OCI-LY1 (cell line): ENCODE measurements around the gene LAMC3.

Experiments
- CTCF ChIP-seq: fragments of 200-600 bp; sonication (generic), shearing (Covaris generic); IDR thresholded peaks from 2 replicates; pipeline ENCODE4 v1.5.1; 2017; ENCODE audit warnings: mild to moderate bottlenecking, antibody characterized with exemption, low read length, moderate library complexity, mixed read lengths
- EZH2 ChIP-seq: fragments of 200-600 bp; sonication (generic), shearing (Covaris generic); IDR thresholded peaks from 2 replicates; pipeline ENCODE4 v1.8.0; 2017; ENCODE audit warnings: borderline replicate concordance, mixed run types, mild to moderate bottlenecking, antibody characterized with exemption, low read length, moderate library complexity, mixed read lengths

- TF ChIP-seq CTCF, result no peak
- TF ChIP-seq EZH2, result no peak
Measured at GRCh38 chr9:130983359-130983670, 25.7 kb upstream of the LAMC3 start.
